ENCODE data around the gene PRPF39. TPM values are rescaled to one million over a fixed set of nuclear protein-coding genes. Genes with fewer than 3 reads are reported as not detected.
"Not testable (repeated sequence)": the region's sequence is repeated elsewhere in the genome, so short reads cannot be mapped to it uniquely, and the experiment has no call there.

The PRPF39 gene
- total RNA-seq, 2 donors from 2014 or later = 32.3 to 62.4 TPM

GRCh38 chr14:45066667-45067066 is 17.2 kb upstream of the PRPF39 start:
- Mint-ChIP-seq H3K27me3 (no peaks in the 10 kb centered on the region), H3K9me3 (no peaks in the 10 kb centered on the region), H3K4me1 (ENCODE audit: low read depth in 2 of 2) (no peaks in the 10 kb centered on the region), H3K4me3 (no peak overlapping the region), H3K36me3 (no peaks in the 10 kb centered on the region), H3K27ac (no peak overlapping the region)
- ATAC-seq = no peak
- DNase-seq (ENCODE audit: low spot score) = no peak

DNA sequence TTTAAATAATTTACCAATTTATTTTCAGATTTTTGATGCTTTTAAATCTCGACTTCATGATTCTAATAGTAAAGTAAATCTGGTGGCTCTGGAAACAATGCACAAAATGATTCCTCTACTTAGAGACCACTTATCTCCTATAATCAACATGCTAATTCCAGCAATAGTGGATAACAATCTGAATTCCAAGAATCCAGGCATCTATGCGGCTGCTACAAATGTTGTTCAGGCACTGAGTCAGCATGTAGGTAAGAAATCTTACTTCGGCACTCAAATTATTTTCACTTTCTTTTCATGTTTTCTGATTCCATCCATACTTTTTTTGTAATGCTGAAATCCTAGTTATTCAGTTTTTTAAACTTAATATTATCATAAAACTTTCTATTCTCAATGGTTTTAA is 15.5 kb upstream of the PRPF39 start:
- H3K4me1 Mint-ChIP-seq (ENCODE audit: low read depth in 2 of 2) = no peaks in the 10 kb centered on the region
- ATAC-seq (no peak), DNase-seq (ENCODE audit: low spot score) (no peak)
- H3K27ac Mint-ChIP-seq = no peak overlapping the region
- no peaks in the 10 kb centered on the region for H3K27me3 Mint-ChIP-seq
- no peak overlapping the region for H3K4me3 Mint-ChIP-seq
- H3K9me3 Mint-ChIP-seq = no peaks in the 10 kb centered on the region
- no peaks in the 10 kb centered on the region for H3K36me3 Mint-ChIP-seq

- no peaks in the 10 kb centered on the region for H3K4me1 Mint-ChIP-seq (ENCODE audit: low read depth in 2 of 2)
- ATAC-seq (no peak), DNase-seq (ENCODE audit: low spot score) (no peak)
- no peaks in the 10 kb centered on the region for H3K9me3 Mint-ChIP-seq
- no peak overlapping the region for H3K4me3 Mint-ChIP-seq
- no peaks in the 10 kb centered on the region for H3K27me3 Mint-ChIP-seq
- no peak overlapping the region for H3K27ac Mint-ChIP-seq
- no peaks in the 10 kb centered on the region for H3K36me3 Mint-ChIP-seq
These were observed 13.7 kb upstream of the PRPF39 start for GRCh38 chr14:45070215-45070614.

DNA sequence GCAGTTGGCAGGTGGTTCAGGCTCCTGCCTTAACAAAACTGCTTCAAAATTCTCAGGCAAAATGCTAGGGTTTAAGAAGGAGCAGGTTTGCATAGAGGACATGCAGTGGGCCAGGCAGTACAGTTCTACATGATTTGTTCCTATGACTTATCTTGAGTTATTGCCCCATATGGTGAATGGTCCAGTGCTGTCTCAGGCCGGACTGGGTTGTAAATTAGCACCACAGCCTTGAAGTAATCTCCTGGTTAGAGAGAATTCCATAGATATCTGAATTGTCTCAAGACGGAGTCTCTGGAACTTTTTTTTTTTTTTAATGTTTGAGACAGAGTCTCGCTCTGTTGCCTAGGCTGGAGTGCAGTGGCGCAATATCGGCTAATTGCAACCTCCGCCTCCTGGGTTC is 11.8 kb upstream of the PRPF39 start:
- Mint-ChIP-seq H3K36me3 (no peaks in the 10 kb centered on the region), H3K4me3 (no peak overlapping the region), H3K9me3 (no peaks in the 10 kb centered on the region), H3K27ac (no peak overlapping the region), H3K4me1 (ENCODE audit: low read depth in 2 of 2) (no peaks in the 10 kb centered on the region), H3K27me3 (no peaks in the 10 kb centered on the region)
- DNase-seq (ENCODE audit: low spot score) = no peak
- no peak for ATAC-seq

- H3K4me3 Mint-ChIP-seq = no peak overlapping the region
- H3K9me3 Mint-ChIP-seq = no peaks in the 10 kb centered on the region
- H3K36me3 Mint-ChIP-seq = no peaks in the 10 kb centered on the region
- H3K27ac Mint-ChIP-seq = no peak overlapping the region
- no peaks in the 10 kb centered on the region for H3K4me1 Mint-ChIP-seq (ENCODE audit: low read depth in 2 of 2)
- H3K27me3 Mint-ChIP-seq = no peaks in the 10 kb centered on the region
- no peak for DNase-seq (ENCODE audit: low spot score)
- ATAC-seq = no peak
These were observed 10.6 kb upstream of the PRPF39 start for GRCh38 chr14:45073231-45073879.

GRCh38 chr14:45078323-45078722 is 5.6 kb upstream of the PRPF39 start:
- Mint-ChIP-seq H3K9me3 (no peaks in the 10 kb centered on the region), H3K4me1 (ENCODE audit: low read depth in 2 of 2) (peaks cover 0 to 3% of the 10 kb centered on the region in 2 donors), H3K27me3 (no peaks in the 10 kb centered on the region), H3K4me3 (no peak overlapping the region), H3K27ac (no peak overlapping the region), H3K36me3 (no peaks in the 10 kb centered on the region)
- DNase-seq (ENCODE audit: low spot score) (no peak), ATAC-seq (no peak)

- not testable (repeated sequence) for H3K27ac Mint-ChIP-seq; DNase-seq (ENCODE audit: low spot score); H3K9me3 Mint-ChIP-seq; H3K27me3 Mint-ChIP-seq; H3K4me3 Mint-ChIP-seq; H3K36me3 Mint-ChIP-seq; ATAC-seq
- peaks cover 8 to 15% of the 10 kb centered on the region in 2 donors for H3K4me1 Mint-ChIP-seq (ENCODE audit: low read depth in 2 of 2)
These were observed 3.4 kb upstream of the PRPF39 start for GRCh38 chr14:45080416-45080968.

DNA sequence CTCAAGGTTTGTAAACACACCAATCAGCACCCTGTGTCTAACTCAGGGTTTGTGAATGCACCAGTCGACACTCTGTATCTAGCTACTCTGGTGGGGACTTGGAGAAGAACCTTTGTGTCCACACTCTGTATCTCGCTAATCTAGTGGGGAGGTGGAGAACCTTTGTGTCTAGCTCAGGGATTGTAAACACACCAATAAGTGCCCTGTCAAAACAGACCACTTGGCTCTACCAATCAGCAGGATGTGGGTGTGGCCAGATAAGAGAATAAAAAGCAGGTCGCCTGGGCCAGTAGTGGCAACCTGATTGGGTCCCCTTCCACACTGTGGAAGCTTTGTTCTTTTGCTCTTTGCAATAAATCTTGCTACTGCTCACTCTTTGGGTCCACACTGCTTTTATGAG is 2.8 kb upstream of the PRPF39 start:
- not testable (repeated sequence) for H3K4me3 Mint-ChIP-seq, H3K36me3 Mint-ChIP-seq

GRCh38 chr14:45082420-45082819 is 1.5 kb upstream of the PRPF39 start:
- H3K27ac Mint-ChIP-seq = peak overlapping the region in 1 of 2 donors; percentile 94
- ATAC-seq (no peak), DNase-seq (ENCODE audit: low spot score) (no peak)
- H3K27me3 Mint-ChIP-seq = no peaks in the 10 kb centered on the region
- no peaks in the 10 kb centered on the region for H3K36me3 Mint-ChIP-seq
- H3K4me3 Mint-ChIP-seq = peak overlapping the region; percentile 90
- no peaks in the 10 kb centered on the region for H3K9me3 Mint-ChIP-seq
- H3K4me1 Mint-ChIP-seq (ENCODE audit: low read depth in 2 of 2) = peaks cover 15 to 32% of the 10 kb centered on the region in 2 donors

More for the DNA sequence above, 2.8 kb upstream of the PRPF39 start:
- DNase-seq (ENCODE audit: low spot score); H3K27ac Mint-ChIP-seq; H3K27me3 Mint-ChIP-seq; ATAC-seq; H3K9me3 Mint-ChIP-seq: not testable (repeated sequence)
- peaks cover 8 to 20% of the 10 kb centered on the region in 2 donors for H3K4me1 Mint-ChIP-seq (ENCODE audit: low read depth in 2 of 2)

- Mint-ChIP-seq H3K4me3 (peak overlapping the region; percentile 90), H3K27ac (peak overlapping the region; percentile 91 to 94), H3K4me1 (ENCODE audit: low read depth in 2 of 2) (peaks cover 23 to 41% of the 10 kb centered on the region in 2 donors), H3K36me3 (no peaks in the 10 kb centered on the region), H3K9me3 (no peaks in the 10 kb centered on the region), H3K27me3 (no peaks in the 10 kb centered on the region)
- DNase-seq (ENCODE audit: low spot score) (no peak), ATAC-seq (no peak)
These were observed 320 bp upstream of the PRPF39 start for GRCh38 chr14:45083617-45083975.

DNA sequence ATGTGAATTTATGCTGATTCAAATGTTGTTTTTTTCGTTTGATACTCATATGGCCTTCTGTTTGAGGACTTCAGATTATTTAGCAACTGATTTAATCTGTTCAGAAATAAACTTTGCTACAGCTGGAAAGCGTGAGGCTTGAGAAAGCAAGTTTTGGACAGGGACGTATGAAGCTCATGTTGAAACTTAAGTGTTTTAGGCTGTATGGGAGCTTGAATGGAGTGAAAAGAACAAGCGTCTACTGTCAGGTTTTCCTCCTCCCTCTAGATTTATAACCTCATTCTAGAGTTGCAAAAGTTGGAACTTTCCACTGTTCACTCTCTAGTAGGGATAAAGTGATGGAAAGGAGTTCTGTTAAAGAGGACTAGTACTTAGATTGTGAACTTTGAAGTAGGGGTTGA is 1.0 kb downstream of the PRPF39 start:
- peaks cover 30 to 53% of the 10 kb centered on the region in 2 donors for H3K4me1 Mint-ChIP-seq (ENCODE audit: low read depth in 2 of 2)
- peak overlapping the region; percentile 91 to 94 for H3K27ac Mint-ChIP-seq
- no peaks in the 10 kb centered on the region for H3K9me3 Mint-ChIP-seq
- no peaks in the 10 kb centered on the region for H3K36me3 Mint-ChIP-seq
- DNase-seq (ENCODE audit: low spot score) (no peak), ATAC-seq (no peak)
- H3K4me3 Mint-ChIP-seq = peak overlapping the region; percentile 90
- no peaks in the 10 kb centered on the region for H3K27me3 Mint-ChIP-seq

- Mint-ChIP-seq H3K36me3 (no peaks in the 10 kb centered on the region), H3K27me3 (no peaks in the 10 kb centered on the region), H3K4me1 (ENCODE audit: low read depth in 2 of 2) (peaks cover 43 to 64% of the 10 kb centered on the region in 2 donors), H3K9me3 (no peaks in the 10 kb centered on the region), H3K4me3 (peak overlapping the region; percentile 34), H3K27ac (peak overlapping the region; percentile 9 to 59)
- ATAC-seq = peak; percentile 84 to 98
- no peak for DNase-seq (ENCODE audit: low spot score)
These were observed 5.9 kb downstream of the PRPF39 start for GRCh38 chr14:45089813-45090212.

GRCh38 chr14:45091710-45092109 is 7.8 kb downstream of the PRPF39 start:
- no peaks in the 10 kb centered on the region for H3K9me3 Mint-ChIP-seq
- no peak overlapping the region for H3K4me3 Mint-ChIP-seq
- no peaks in the 10 kb centered on the region for H3K27me3 Mint-ChIP-seq
- peaks cover 12% of the 10 kb centered on the region for H3K36me3 Mint-ChIP-seq
- DNase-seq (ENCODE audit: low spot score) (no peak), ATAC-seq (no peak)
- no peak overlapping the region for H3K27ac Mint-ChIP-seq
- peaks cover 32 to 46% of the 10 kb centered on the region in 2 donors for H3K4me1 Mint-ChIP-seq (ENCODE audit: low read depth in 2 of 2)

- Mint-ChIP-seq H3K27me3 (no peaks in the 10 kb centered on the region), H3K4me3 (no peak overlapping the region), H3K27ac (no peak overlapping the region), H3K36me3 (peaks cover 27% of the 10 kb centered on the region), H3K4me1 (ENCODE audit: low read depth in 2 of 2) (peaks cover 24 to 26% of the 10 kb centered on the region in 2 donors), H3K9me3 (no peaks in the 10 kb centered on the region)
- DNase-seq (ENCODE audit: low spot score) (no peak), ATAC-seq (no peak)
These were observed 10.4 kb downstream of the PRPF39 start for GRCh38 chr14:45094275-45094674.

GRCh38 chr14:45095143-45095542 is 11.2 kb downstream of the PRPF39 start:
- H3K9me3 Mint-ChIP-seq = no peaks in the 10 kb centered on the region
- peaks cover 27% of the 10 kb centered on the region for H3K36me3 Mint-ChIP-seq
- DNase-seq (ENCODE audit: low spot score) (no peak), ATAC-seq (no peak)
- peaks cover 17 to 19% of the 10 kb centered on the region in 2 donors for H3K4me1 Mint-ChIP-seq (ENCODE audit: low read depth in 2 of 2)
- no peaks in the 10 kb centered on the region for H3K27me3 Mint-ChIP-seq
- no peak overlapping the region for H3K4me3 Mint-ChIP-seq
- no peak overlapping the region for H3K27ac Mint-ChIP-seq

All from natural killer cell treated with Interleukin-12 subunit alpha and Interleukin-12 subunit beta and Interleukin-15 and Interleukin-18, amount 100 ng/mL, for 72 hours (primary cell).